IMR-90 (cell line): ENCODE data around the gene KIAA0319L.

Experiments
- BHLHE40 ChIP-seq: fragments of 150-350 bp; IDR thresholded peaks from 2 replicates; pipeline ENCODE4 v1.6.1; 2016; ENCODE audit warnings: mild to moderate bottlenecking, low read depth, low read length
- ELK1 ChIP-seq: fragments of 150-350 bp; IDR thresholded peaks from 2 replicates; pipeline ENCODE4 v1.6.1; 2016; ENCODE audit warnings: low read depth, mild to moderate bottlenecking, low read length, moderate library complexity, borderline replicate concordance
- MAZ ChIP-seq: IDR thresholded peaks from 2 replicates; pipeline ENCODE4 v1.6.1; 2012; ENCODE audit warnings: low read depth, mild to moderate bottlenecking, low read length, improper control_type of control experiment, moderate library complexity, borderline replicate concordance
- POLR2A ChIP-seq: IDR thresholded peaks from 2 replicates; pipeline ENCODE4 v1.6.1; 2012; ENCODE audit warnings: mild to moderate bottlenecking, low read depth, low read length
- RAD21 ChIP-seq: IDR thresholded peaks from 2 replicates; pipeline ENCODE4 v1.6.1; 2012; ENCODE audit warnings: low read length, improper control_type of control experiment
- SMC3 ChIP-seq: fragments of 150-350 bp; IDR thresholded peaks from 2 replicates; pipeline ENCODE4 v1.6.1; 2016; ENCODE audit warnings: low read depth, mild to moderate bottlenecking, antibody characterized with exemption, low read length, moderate library complexity
- TF ChIP-seq, protein P1 (sequence below): conservative IDR thresholded peaks from 2 replicates; pipeline ENCODE4 v1.5.1; 2012; ENCODE audit warnings: mild to moderate bottlenecking, low read depth, low read length, improper control_type of control experiment

GRCh38 chr1:35431173-35431599 is 126.0 kb downstream of the KIAA0319L start:
- no peak for TF ChIP-seq POLR2A
- TF ChIP-seq, protein P1, sequence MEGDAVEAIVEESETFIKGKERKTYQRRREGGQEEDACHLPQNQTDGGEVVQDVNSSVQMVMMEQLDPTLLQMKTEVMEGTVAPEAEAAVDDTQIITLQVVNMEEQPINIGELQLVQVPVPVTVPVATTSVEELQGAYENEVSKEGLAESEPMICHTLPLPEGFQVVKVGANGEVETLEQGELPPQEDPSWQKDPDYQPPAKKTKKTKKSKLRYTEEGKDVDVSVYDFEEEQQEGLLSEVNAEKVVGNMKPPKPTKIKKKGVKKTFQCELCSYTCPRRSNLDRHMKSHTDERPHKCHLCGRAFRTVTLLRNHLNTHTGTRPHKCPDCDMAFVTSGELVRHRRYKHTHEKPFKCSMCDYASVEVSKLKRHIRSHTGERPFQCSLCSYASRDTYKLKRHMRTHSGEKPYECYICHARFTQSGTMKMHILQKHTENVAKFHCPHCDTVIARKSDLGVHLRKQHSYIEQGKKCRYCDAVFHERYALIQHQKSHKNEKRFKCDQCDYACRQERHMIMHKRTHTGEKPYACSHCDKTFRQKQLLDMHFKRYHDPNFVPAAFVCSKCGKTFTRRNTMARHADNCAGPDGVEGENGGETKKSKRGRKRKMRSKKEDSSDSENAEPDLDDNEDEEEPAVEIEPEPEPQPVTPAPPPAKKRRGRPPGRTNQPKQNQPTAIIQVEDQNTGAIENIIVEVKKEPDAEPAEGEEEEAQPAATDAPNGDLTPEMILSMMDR, result no peak
- no peak for TF ChIP-seq ELK1
- no peak for TF ChIP-seq BHLHE40
- no peak for TF ChIP-seq MAZ
- no peak for TF ChIP-seq SMC3
- no peak for TF ChIP-seq RAD21
